NCI-H1092 treated with DMSO at 0.1 percent for 48 hours (cell line): Measurements from ENCODE around the gene GSN.
"Not testable (repeated sequence)": the region's sequence is repeated elsewhere in the genome, so short reads cannot be mapped to it uniquely, and the experiment has no call there.

Experiments used
- DNase-seq: peaks from one replicate; lab custom pipeline; 2025; lab: John Stamatoyannopoulos, UW

Gene GSN

DNA sequence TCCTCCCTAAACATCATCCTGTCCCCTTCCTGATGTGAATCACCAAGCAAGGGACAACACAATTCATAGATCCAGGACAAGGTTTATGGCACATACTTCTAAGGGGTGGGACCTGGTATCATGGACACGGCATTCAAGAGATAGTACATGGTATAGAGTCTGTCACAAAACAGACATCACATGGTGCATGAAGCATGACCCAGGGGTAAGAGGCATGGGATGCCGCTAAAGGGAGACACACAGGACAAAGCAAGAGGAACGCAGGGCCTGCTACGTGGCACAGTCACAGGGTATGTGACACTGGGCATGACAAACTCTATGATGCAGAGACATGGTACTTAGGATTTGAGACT is 20.7 kb downstream of the GSN start:
- DNase-seq: no peak

- DNase-seq: no peak
These were observed 21.2 kb downstream of the GSN start for GRCh38 chr9:121289026-121289771.

DNA sequence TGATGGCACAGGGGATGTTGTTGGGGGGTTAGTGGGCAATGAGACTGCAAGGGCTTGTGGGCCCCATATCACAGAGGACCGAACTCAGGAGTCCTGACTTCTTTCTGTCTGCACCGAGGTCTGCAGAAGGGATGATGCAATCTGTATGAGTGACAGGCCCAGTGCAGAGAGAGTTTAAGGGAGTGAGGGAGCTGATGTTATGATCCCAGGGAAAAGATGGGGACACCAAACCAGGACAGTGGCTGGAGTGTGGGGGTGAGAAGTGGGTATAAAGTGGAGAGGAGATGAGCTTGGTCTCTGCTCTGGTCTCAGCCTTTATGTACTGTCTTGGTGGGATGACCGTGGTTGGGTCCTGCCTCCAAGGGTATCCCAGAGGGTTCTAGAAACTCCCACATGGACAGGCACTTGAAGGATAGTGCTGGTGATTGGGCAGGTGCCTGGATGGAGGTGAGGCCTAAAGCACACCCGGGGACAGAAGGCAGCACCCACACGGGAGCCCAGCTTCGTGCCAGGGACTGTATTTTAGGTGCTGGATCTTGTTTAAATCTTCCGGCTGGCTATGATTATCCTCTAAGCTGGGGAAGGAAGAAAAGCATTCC is 21.9 kb downstream of the GSN start:
- no peak for DNase-seq

DNA sequence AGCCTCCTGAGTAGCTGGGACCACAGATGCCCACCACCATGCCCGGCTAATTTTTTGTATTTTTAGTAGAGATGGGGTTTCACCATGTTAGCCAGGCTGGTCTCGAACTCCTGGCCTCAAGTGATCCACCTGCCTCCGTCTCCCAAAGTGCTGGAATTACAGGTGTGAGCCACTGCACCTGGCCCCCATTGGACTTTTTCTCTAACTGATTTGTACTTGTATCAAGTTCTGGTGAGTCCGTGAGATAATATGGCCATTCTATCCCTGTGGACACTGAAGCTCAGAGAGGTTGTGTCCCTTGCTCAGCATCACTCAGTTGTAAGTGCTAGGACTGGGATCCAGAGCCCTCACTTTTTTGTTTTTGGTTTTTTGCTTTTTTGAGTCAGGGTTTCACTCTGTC is 23.6 kb downstream of the GSN start:
- not testable (repeated sequence) for DNase-seq

GRCh38 chr9:121292051-121292450 is 24.1 kb downstream of the GSN start:
- DNase-seq: no peak

DNA sequence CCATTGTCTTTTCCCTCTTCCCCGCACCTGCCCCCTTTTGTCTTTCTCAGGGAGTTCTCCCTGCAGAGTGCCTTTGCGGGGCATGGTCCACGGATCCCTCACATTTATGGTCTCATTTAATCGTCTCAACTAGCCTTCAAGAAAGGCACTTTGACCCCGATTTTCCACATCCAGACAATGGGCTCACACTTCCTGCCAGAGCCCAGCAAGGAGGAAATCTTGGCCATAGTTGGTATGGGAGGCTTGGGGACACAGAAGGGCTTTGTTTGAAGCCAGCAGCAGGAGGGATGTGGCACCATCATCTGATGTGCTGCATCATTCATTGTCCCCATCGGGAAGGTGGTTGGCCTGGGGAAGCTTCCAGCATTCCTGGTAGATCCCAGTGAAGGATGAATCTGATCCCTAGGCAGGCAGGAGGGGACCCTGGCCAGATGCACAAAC is 24.9 kb downstream of the GSN start:
- no peak for DNase-seq

DNA sequence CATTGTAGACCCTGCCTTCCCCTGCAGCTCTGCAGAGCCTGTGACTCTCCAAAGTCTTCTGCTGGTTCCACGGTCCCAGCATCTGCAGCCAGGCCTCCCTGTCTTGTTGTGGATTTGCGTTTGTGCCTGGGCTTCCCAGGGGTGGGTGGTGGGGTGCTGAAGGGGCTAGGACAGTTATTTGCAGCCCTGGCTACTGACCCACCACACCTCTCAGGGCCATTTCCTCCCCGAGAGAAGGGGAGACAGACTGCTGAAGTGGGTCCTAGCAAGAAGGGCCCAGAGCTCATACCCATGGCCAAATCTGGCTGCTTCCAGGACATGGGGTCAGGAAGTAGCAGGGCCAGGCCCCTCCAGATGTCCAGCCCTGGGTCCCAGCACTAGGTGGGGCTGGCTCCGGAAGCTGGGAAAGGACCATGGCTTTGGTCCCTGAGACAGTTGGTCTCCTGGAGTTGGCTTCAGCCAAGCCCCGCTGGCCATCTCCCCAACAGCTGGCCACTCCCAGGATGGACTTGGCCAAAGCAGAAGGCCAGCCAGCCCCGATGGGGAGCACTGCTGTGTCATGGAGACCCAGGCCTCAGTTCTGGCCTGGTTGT is 26.3 kb downstream of the GSN start:
- no peak for DNase-seq

DNA sequence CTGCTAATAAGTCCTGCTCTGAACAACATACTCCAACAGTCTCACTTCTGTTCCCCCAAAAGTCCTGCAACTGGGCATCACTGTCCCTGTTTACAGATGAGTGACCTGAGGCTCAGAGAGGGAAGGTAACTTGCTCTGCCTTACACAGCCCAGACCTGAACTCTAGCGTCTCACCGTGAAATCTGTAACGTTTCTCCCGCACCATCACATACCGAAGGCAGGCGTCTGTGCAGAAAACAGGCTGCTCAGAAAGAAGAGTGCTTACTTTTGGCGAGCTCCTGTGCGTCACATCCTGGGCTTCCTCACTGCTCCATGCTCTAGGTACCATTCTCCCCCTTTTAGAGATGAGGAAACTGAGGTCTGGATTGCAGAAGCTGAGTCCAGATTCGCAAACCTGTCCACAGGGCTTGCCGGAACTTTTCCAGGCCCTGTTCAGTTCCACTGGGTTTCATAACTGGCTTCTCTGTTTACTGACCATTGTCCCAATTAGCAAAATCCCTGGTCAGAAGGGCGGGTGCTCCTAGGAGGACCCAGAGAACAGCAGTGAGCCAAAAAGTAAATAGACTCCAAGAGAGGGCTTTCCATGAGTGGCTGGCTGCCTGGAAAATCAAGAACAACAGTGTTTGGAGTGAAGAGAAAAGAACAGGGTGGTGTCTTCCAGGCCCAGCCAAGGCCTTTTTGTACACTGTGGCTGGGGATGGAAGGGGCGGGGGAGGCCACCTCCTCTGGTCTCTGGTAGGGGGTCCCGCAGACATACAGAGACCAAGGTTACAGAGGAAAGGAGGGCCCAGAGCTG is 27.1 kb downstream of the GSN start:
- DNase-seq: no peak

DNA sequence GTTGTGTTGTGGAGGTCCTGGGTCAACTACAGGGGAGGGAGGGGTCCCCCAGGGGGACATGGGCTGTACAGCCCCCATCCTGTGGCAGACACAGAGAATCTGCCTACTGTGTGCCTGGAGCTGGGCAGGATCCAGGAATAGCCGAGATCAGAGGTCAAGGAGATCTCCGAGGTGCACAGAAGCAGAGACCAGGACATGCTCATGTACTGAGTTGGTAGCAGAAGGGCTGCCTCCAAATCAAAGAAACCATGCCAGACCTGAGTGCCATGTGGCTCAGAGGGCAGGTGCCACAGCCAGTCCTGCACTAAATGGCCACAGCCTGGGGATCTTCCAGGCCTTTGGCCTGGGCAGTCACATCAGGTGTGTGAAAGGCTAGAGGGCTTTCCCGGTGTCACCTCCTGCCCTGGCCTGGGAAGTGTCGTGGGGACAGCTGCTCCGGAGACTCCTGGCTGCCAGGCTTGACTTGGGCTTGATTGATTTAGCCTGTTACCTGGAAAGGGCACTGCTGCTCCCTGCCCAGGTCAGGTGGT is 27.8 kb downstream of the GSN start:
- no peak for DNase-seq

GRCh38 chr9:121296213-121297127 is 28.5 kb downstream of the GSN start:
- DNase-seq: no peak

GRCh38 chr9:121297389-121297788 is 29.4 kb downstream of the GSN start:
- DNase-seq: no peak

DNA sequence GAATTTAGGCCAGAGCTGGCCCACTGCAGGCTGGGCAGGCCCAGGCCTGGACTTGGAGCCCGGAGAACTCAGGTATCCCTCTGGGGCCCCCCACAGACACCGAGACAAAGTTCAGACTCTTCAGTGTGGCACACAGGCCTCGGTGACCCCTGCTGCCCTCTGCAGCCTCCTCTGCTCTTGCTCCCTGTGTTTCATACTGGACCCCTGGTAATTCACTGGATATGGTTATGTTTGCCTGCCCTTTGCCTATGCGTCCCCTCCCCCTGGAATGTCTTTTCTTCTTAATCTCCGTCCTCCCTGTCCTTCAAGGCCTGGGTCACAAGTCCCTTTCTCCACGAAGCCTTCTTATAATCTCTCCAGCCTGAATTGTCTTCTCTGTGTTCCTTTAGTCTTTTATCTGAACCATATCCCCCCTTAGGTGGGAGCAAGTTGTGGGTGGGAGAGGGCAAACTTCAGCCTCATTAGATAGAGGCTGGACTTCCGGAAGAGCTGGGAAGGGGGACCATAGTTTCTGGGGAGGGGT is 30.1 kb downstream of the GSN start:
- no peak for DNase-seq

- no peak for DNase-seq
These were observed 30.9 kb downstream of the GSN start for GRCh38 chr9:121298689-121299466.

DNA sequence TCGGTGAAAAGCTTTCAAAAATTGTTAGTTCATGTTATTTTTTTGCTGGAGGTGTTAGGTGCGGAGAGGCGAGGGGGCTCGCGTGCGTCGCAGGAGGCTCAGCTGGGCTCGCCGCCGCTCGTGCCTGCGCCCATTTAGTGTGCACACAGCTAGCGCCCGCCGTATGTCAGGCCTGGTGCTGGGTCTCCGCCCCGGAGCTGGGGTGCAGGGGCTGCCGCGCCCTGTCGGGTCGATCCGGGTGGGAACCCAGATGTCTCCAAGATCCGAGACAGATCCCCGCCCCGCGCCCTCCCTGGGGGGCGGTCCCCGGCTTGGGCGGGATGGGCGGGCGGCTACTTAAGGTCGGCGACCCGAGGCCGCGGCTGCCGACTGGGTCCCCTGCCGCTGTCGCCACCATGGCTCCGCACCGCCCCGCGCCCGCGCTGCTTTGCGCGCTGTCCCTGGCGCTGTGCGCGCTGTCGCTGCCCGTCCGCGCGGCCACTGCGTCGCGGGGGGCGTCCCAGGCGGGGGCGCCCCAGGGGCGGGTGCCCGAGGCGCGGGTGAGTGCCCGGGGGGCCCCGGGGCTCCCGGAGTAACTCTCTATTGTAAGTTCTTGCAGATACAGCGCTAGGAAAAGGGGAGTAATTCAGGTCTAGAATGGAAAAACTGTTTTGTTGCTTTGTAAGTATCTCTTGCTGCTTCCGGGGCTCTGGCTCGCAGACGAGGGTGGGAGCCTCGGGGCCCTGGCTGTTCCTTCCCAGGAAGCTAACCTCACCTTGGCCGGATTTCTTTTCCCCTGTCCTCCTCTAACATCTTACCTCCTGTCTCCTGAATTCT is 31.7 kb downstream of the GSN start:
- DNase-seq: no peak

DNA sequence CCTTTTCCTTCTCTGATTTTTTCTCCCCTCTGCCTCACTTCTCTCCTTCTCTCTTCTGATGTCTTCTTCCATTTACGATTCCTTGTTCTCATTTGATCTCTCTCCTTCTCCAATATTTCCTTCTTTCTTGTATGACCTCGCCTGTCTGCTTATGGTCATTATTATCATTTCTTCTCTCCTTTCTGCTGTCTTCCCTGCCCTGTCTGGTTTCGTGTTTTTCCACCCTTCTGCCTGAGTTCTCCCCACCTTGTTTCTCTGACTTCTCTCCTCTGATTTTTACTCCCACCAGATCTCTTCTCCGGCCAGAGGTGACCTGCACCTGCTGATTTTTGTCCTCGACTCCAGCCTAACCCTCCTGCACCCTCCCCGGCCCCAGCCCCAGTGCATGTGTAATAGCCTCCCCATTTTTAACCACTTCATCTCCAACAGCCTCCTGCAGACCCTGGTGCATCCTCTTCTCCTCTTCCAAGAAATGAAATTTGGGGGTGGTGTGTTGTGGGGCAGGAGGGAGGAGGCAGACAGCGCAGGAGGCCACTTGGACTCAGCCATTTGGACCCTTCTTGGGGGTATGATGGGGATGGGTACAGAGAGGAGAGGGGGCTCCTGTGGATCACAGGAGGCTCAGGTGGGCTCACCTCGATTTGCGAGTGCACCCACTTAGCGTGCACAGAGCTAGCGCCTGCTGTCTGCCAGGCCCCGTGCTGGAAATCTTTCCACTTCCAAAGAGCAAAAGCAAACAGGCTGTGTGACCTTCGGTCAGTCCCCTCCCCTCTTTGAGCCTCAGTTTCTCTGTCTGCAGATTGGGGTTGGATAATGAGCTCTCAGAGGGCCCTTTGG is 32.5 kb downstream of the GSN start:
- DNase-seq: no peak

DNA sequence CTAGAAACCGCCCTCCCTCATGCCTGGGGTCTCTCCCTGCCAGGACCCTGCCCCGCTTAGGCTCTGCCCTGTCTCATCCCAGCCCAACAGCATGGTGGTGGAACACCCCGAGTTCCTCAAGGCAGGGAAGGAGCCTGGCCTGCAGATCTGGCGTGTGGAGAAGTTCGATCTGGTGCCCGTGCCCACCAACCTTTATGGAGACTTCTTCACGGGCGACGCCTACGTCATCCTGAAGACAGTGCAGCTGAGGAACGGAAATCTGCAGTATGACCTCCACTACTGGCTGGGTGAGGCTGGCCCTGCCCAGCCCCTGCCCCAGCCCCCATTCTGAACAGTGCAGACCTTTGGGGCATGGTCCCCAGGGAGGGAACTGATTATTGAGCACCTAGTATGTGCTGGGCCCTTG is 33.9 kb downstream of the GSN start:
- no peak for DNase-seq

DNA sequence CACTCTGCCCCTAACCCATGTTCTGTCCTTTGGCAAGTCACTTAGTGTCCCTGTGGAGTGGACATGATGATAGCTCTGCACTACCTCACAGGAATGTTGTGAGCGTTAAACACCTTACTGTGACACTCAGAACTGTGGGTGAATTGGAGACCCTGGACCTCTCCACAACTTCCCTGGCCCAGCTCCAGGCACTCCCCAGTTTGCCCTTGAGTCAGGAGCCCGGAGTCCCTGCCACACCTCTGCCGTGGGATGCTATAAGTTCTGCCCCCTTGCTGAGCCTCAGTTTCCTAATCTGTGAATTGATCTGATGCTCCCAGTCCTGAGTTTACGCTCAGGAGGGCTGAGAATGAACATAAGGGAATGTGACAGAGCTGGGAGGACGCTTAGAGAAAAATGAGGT is 34.4 kb downstream of the GSN start:
- DNase-seq: no peak

- DNase-seq: no peak
These were observed 34.8 kb downstream of the GSN start for GRCh38 chr9:121302786-121303185.
